Caco-2 (cell line): ENCODE data around the gene WDR41. TPM values are rescaled to one million over a fixed set of nuclear protein-coding genes. Genes with fewer than 3 reads are reported as not detected.

Experiments
- BruUV-seq: library from RNA; stranded (reverse); fragments of 400-500 nt; replicated peaks from 2 replicates; lab custom pipeline; 2021; lab: Mats Ljungman, UMichigan
- CTCF ChIA-PET: fragments of 300-600 bp; sonication (Branson Sonifier 250); formaldehyde crosslinking; loops from one replicate; lab custom pipeline; 2022; ENCODE audit warnings: antibody characterized with exemption; lab: Charles Lee
- POLR2A ChIA-PET: fragments of 300-600 bp; sonication (Branson Sonifier 250); formaldehyde crosslinking; loops from one replicate; lab custom pipeline; 2022; ENCODE audit warnings: antibody characterized with exemption; lab: Charles Lee
- DNase-seq, 2 experiments: peaks; one replicate each; pipeline versions ENCODE4 v3.0.0 to v3.0.0-alpha.2; 2020 to 2022
- H3K27me3 ChIP-seq: replicated peaks from 2 replicates; pipeline ENCODE4 v1.6.0; 2011; ENCODE audit warnings: low read length; ENCODE audit not compliant: control insufficient read depth, insufficient read depth
- H3K36me3 ChIP-seq: 2 replicates; pipeline ENCODE4 v1.5.1; 2011; ENCODE audit warnings: low read length; ENCODE audit not compliant: control insufficient read depth, insufficient read depth
- H3K4me1 ChIP-seq: fragments of 250-450 bp; sonication (Bioruptor Pico); 2 replicates; pipeline ENCODE4 v1.5.1; 2020; ENCODE audit warnings: mild to moderate bottlenecking
- H3K4me3 ChIP-seq: 2 replicates; pipeline ENCODE4 v1.5.1; 2011; ENCODE audit warnings: low read depth, mild to moderate bottlenecking, control low read depth, low read length
- H3K9me3 ChIP-seq: fragments of 250-450 bp; sonication (Bioruptor Pico); 2 replicates; pipeline ENCODE4 v1.5.1; 2020; ENCODE audit warnings: mild to moderate bottlenecking, moderate library complexity
- H3K27ac Mint-ChIP-seq: one replicate; pipeline ENCODE4 v1.8.0; 2022; ENCODE audit warnings: mixed read lengths; ENCODE audit not compliant: unreplicated experiment
- H3K27me3 Mint-ChIP-seq: one replicate; pipeline ENCODE4 v1.8.0; 2022; ENCODE audit warnings: mixed read lengths; ENCODE audit not compliant: insufficient read depth, unreplicated experiment
- H3K36me3 Mint-ChIP-seq: one replicate; pipeline ENCODE4 v1.8.0; 2022; ENCODE audit warnings: mild to moderate bottlenecking, mixed read lengths; ENCODE audit not compliant: insufficient read depth, unreplicated experiment
- H3K4me1 Mint-ChIP-seq: one replicate; pipeline ENCODE4 v1.8.0; 2022; ENCODE audit warnings: low read depth, mixed read lengths; ENCODE audit not compliant: unreplicated experiment
- H3K4me3 Mint-ChIP-seq: one replicate; pipeline ENCODE4 v1.8.0; 2022; ENCODE audit warnings: mild to moderate bottlenecking, moderate library complexity, mixed read lengths; ENCODE audit not compliant: unreplicated experiment
- H3K9me3 Mint-ChIP-seq: one replicate; pipeline ENCODE4 v1.8.0; 2022; ENCODE audit warnings: mixed read lengths; ENCODE audit not compliant: unreplicated experiment
- CTCF ChIP-seq, 2 experiments: fragments of 200-600 bp in 1 of 2; IDR thresholded peaks; 1 replicate in 1 of 2; 2 replicates in 1 of 2; pipeline versions ENCODE4 v1.5.1 to v1.8.0; 2011 to 2022; ENCODE audit warnings: antibody characterized with exemption in 1 of 2, control low read depth in 1 of 2, inconsistent platforms in 1 of 2, low read depth in 1 of 2, low read length in 1 of 2, mild to moderate bottlenecking in 1 of 2, moderate library complexity in 1 of 2; ENCODE audit not compliant: insufficient read depth in 1 of 2, severe bottlenecking in 1 of 2, unreplicated experiment in 1 of 2
- intact Hi-C: fragments of 100-400 bp; cut with micrococcal nuclease; formaldehyde crosslinking; loops from one replicate; pipeline ENCODE4 v1.10.0; 2022; ENCODE audit not compliant: unreplicated experiment
- total RNA-seq: library from RNA; stranded (reverse); gene quantifications from 2 replicates; pipeline ENCODE4 v1.2.3, GENCODE V29; 2022

The WDR41 gene
- total RNA-seq, 1 experiment from 2014 or later, result 64.1 TPM

- intact Hi-C loops, result no loop called here
- ChIA-PET CTCF (no interaction called here), POLR2A (no interaction called here)
- Histone ChIP-seq H3K36me3 (no peaks in the 10 kb centered on the region), H3K9me3 (no peaks in the 10 kb centered on the region), H3K4me1 (peaks cover 21% of the 10 kb centered on the region), H3K27me3 (no peaks in the 10 kb centered on the region), H3K4me3 (no peak overlapping the region)
- Mint-ChIP-seq H3K27ac (no peak overlapping the region), H3K36me3 (no peaks in the 10 kb centered on the region), H3K4me3 (no peak overlapping the region), H3K4me1 (peaks cover 25% of the 10 kb centered on the region), H3K9me3 (peaks cover 10% of the 10 kb centered on the region), H3K27me3 (no peaks in the 10 kb centered on the region)
- no TSS peak for BruUV-seq
- DNase-seq, result no peak
- TF ChIP-seq CTCF (IDR thresholded peaks at IDR 0.05; ENCODE audit: insufficient read depth in 1 of 2, low read depth in 1 of 2, low read length in 1 of 2, severe bottlenecking in 1 of 2, unreplicated experiment in 1 of 2), result no peak
These were observed 100.8 kb downstream of the WDR41 start for GRCh38 chr5:77391240-77391765.

- POLR2A ChIA-PET, result no interaction called here
- Histone ChIP-seq H3K27me3 (no peaks in the 10 kb centered on the region), H3K36me3 (no peaks in the 10 kb centered on the region), H3K4me3 (no peak overlapping the region), H3K4me1 (peaks cover 16% of the 10 kb centered on the region), H3K9me3 (no peaks in the 10 kb centered on the region)
- Mint-ChIP-seq H3K27me3 (no peaks in the 10 kb centered on the region), H3K36me3 (no peaks in the 10 kb centered on the region), H3K9me3 (peaks cover 11% of the 10 kb centered on the region), H3K4me3 (no peak overlapping the region), H3K27ac (no peak overlapping the region), H3K4me1 (peaks cover 24% of the 10 kb centered on the region)
- no peak for TF ChIP-seq CTCF (IDR thresholded peaks at IDR 0.05; ENCODE audit: insufficient read depth in 1 of 2, low read depth in 1 of 2, low read length in 1 of 2, severe bottlenecking in 1 of 2, unreplicated experiment in 1 of 2)
- BruUV-seq, result no TSS peak
- CTCF ChIA-PET, result no interaction called here
- DNase-seq, result no peak
- intact Hi-C loops, result no loop called here
These were observed 101.3 kb downstream of the WDR41 start for GRCh38 chr5:77390795-77391194.

GRCh38 chr5:77390221-77390620 lies 101.9 kb downstream of the WDR41 start:
- POLR2A ChIA-PET, result no interaction called here
- H3K4me3 ChIP-seq, result no peak overlapping the region
- no TSS peak for BruUV-seq
- CTCF ChIA-PET, result no interaction called here
- H3K27me3 ChIP-seq, result no peaks in the 10 kb centered on the region
- no peak for DNase-seq
- H3K4me1 ChIP-seq, result peaks cover 15% of the 10 kb centered on the region
- TF ChIP-seq CTCF (IDR thresholded peaks at IDR 0.05; ENCODE audit: insufficient read depth in 1 of 2, low read depth in 1 of 2, low read length in 1 of 2, severe bottlenecking in 1 of 2, unreplicated experiment in 1 of 2), result no peak
- Mint-ChIP-seq H3K4me1 (peaks cover 24% of the 10 kb centered on the region), H3K27ac (no peak overlapping the region), H3K27me3 (no peaks in the 10 kb centered on the region), H3K4me3 (no peak overlapping the region), H3K9me3 (peaks cover 17% of the 10 kb centered on the region), H3K36me3 (no peaks in the 10 kb centered on the region)
- no peaks in the 10 kb centered on the region for H3K9me3 ChIP-seq
- no peaks in the 10 kb centered on the region for H3K36me3 ChIP-seq
- intact Hi-C loops, result no loop called here
